Endodermal cell (in vitro differentiated cells): ENCODE results near the gene NUPR1. TPM values are rescaled to one million over a fixed set of nuclear protein-coding genes. Genes with fewer than 3 reads are reported as not detected.

Experiments
- DNase-seq: peaks from one replicate; pipeline ENCODE4 v3.0.0-alpha.2; 2017
- H3K27ac ChIP-seq: 2 replicates; pipeline ENCODE4 v1.5.1; 2013; ENCODE audit warnings: mild to moderate bottlenecking, low read depth, low read length, moderate library complexity
- H3K27me3 ChIP-seq: 2 replicates; pipeline ENCODE4 v1.6.1; 2013; ENCODE audit warnings: mild to moderate bottlenecking, low read length, moderate library complexity; ENCODE audit not compliant: insufficient read depth, control insufficient read depth, poor library complexity, severe bottlenecking
- H3K36me3 ChIP-seq: 2 replicates; pipeline ENCODE4 v1.7.0; 2013; ENCODE audit warnings: mild to moderate bottlenecking, low read length, moderate library complexity; ENCODE audit not compliant: control insufficient read depth, insufficient read depth
- H3K4me1 ChIP-seq: one replicate; pipeline ENCODE4 v1.7.0; 2013; ENCODE audit warnings: low read length; ENCODE audit not compliant: control insufficient read depth, insufficient read depth
- H3K4me3 ChIP-seq: 2 replicates; pipeline ENCODE4 v1.5.1; 2013; ENCODE audit warnings: mild to moderate bottlenecking, low read length, moderate library complexity
- H3K9ac ChIP-seq: 2 replicates; pipeline ENCODE4 v1.6.1; 2013; ENCODE audit warnings: mild to moderate bottlenecking, low read length, moderate library complexity; ENCODE audit not compliant: poor library complexity, severe bottlenecking; ENCODE audit errors: extremely low read depth
- H3K9me3 ChIP-seq: 2 replicates; pipeline ENCODE4 v1.6.1; 2013; ENCODE audit warnings: mild to moderate bottlenecking, low read length, moderate library complexity; ENCODE audit not compliant: control insufficient read depth
- H3K27ac Mint-ChIP-seq: 2 replicates; pipeline ENCODE4 v1.8.0; 2020; ENCODE audit warnings: mixed read lengths
- H3K27me3 Mint-ChIP-seq: 2 replicates; pipeline ENCODE4 v1.8.0; 2021; ENCODE audit warnings: mild to moderate bottlenecking, mixed read lengths; ENCODE audit not compliant: insufficient read depth
- H3K36me3 Mint-ChIP-seq: 2 replicates; pipeline ENCODE4 v1.8.0; 2020; ENCODE audit warnings: low read depth, mixed read lengths
- H3K4me1 Mint-ChIP-seq: 2 replicates; pipeline ENCODE4 v1.8.0; 2020; ENCODE audit warnings: mixed read lengths
- H3K4me3 Mint-ChIP-seq: 2 replicates; pipeline ENCODE4 v1.8.0; 2020; ENCODE audit warnings: mild to moderate bottlenecking, moderate library complexity, mixed read lengths
- H3K9me3 Mint-ChIP-seq: 2 replicates; pipeline ENCODE4 v1.8.0; 2020; ENCODE audit warnings: mild to moderate bottlenecking, mixed read lengths
- CTCF ChIP-seq: fragments of 200-600 bp; sonication (generic); conservative IDR thresholded peaks from 2 replicates; pipeline ENCODE4 v1.5.0; 2021; ENCODE audit warnings: antibody characterized with exemption, mild to moderate bottlenecking
- WGBS, 2 experiments: methylation state at CpG; one replicate each; pipeline versions ENCODE4 v1.1.5 to v1.1.7; 2013; ENCODE audit warnings: missing lambda C conversion rate in 2 of 2, mixed read lengths in 1 of 2; ENCODE audit not compliant: insufficient coverage in 1 of 2, insufficient read length in 1 of 2; 5-methylcytosine and 5-hydroxymethylcytosine counted together
- total RNA-seq, 2 donors: library from RNA; stranded (reverse); fragmentation: NEBNext Ultra II Directional in 1 of 2; extraction: Animal tissue kit (Norgen Biotek cat#: 25700) in 1 of 2; gene quantifications; 2 replicates in 1 of 2; 3 replicates in 1 of 2; pipeline ENCODE4 v1.2.1, GENCODE V29; 2021

The NUPR1 gene
- total RNA-seq, 2 donors from 2014 or later, result not detected

DNA sequence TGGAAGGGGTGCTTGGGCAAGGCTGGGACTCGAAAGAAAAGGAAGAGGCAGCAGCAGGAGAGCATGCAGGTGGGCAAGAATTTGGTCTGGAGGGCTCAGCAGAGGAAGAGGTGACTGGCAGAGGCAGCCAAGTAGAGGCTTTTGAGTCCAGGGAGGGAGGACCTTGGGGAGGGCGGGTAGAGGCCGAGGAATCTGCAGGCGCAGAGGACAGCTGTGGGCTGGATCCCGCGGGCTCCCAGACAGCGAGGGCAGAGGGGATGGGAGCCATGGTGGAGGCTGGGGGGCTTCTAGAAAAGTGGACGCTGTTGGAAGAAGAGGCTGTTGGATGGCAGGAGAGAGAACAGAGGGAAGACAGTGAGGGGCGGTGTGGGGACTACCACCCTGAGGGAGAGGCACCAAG is 41.4 kb downstream of the NUPR1 start:
- H3K27ac Mint-ChIP-seq, result no peak overlapping the region

DNA sequence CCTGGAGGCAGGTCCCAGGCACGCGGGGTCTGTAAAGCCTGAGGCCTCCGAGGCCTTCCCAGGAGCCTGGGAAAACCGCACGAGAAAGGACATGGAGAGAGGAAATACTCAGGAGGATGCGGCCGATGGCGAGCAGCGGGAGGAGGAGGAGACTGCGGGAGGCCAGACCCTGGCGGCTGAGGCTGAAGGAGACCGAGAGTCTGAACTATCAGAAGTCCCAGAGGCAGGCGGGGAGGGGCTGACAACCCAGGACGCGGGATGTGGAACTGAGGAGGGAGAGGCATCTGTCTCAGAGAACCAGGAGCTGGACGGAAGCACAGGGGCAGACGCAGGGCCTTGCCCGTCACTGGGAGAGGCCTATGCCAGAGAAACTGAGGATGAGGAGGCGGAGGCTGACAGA is 41.9 kb downstream of the NUPR1 start:
- Mint-ChIP-seq H3K9me3 (no peaks in the 10 kb centered on the region), H3K27me3 (peaks cover 7% of the 10 kb centered on the region), H3K4me3 (no peak overlapping the region), H3K4me1 (no peaks in the 10 kb centered on the region), H3K36me3 (no peaks in the 10 kb centered on the region), H3K27ac (no peak overlapping the region)
- no peak overlapping the region for H3K4me3 ChIP-seq
- H3K9ac ChIP-seq, result no peak overlapping the region
- no peaks in the 10 kb centered on the region for H3K4me1 ChIP-seq
- H3K36me3 ChIP-seq, result no peaks in the 10 kb centered on the region
- 89 to 90% methylated on average over 16 to 19 of the region's 19 CpGs for WGBS, 2 experiments
- TF ChIP-seq CTCF, result no peak
- no peaks in the 10 kb centered on the region for H3K9me3 ChIP-seq
- H3K27ac ChIP-seq, result no peak overlapping the region
- DNase-seq, result no peak
- no peaks in the 10 kb centered on the region for H3K27me3 ChIP-seq

More for the DNA sequence above, 41.4 kb downstream of the NUPR1 start:
- WGBS, 2 experiments, result 89 to 94% methylated on average over 7 to 9 of the region's 9 CpGs
- no peaks in the 10 kb centered on the region for H3K4me1 Mint-ChIP-seq
- Histone ChIP-seq H3K36me3 (no peaks in the 10 kb centered on the region), H3K4me1 (no peaks in the 10 kb centered on the region), H3K27me3 (no peaks in the 10 kb centered on the region), H3K4me3 (no peak overlapping the region), H3K9me3 (no peaks in the 10 kb centered on the region), H3K27ac (no peak overlapping the region), H3K9ac (no peak overlapping the region)
- no peaks in the 10 kb centered on the region for H3K36me3 Mint-ChIP-seq
- no peak for DNase-seq
- peaks cover 7% of the 10 kb centered on the region for H3K27me3 Mint-ChIP-seq
- no peak for TF ChIP-seq CTCF
- H3K9me3 Mint-ChIP-seq, result no peaks in the 10 kb centered on the region
- no peak overlapping the region for H3K4me3 Mint-ChIP-seq

DNA sequence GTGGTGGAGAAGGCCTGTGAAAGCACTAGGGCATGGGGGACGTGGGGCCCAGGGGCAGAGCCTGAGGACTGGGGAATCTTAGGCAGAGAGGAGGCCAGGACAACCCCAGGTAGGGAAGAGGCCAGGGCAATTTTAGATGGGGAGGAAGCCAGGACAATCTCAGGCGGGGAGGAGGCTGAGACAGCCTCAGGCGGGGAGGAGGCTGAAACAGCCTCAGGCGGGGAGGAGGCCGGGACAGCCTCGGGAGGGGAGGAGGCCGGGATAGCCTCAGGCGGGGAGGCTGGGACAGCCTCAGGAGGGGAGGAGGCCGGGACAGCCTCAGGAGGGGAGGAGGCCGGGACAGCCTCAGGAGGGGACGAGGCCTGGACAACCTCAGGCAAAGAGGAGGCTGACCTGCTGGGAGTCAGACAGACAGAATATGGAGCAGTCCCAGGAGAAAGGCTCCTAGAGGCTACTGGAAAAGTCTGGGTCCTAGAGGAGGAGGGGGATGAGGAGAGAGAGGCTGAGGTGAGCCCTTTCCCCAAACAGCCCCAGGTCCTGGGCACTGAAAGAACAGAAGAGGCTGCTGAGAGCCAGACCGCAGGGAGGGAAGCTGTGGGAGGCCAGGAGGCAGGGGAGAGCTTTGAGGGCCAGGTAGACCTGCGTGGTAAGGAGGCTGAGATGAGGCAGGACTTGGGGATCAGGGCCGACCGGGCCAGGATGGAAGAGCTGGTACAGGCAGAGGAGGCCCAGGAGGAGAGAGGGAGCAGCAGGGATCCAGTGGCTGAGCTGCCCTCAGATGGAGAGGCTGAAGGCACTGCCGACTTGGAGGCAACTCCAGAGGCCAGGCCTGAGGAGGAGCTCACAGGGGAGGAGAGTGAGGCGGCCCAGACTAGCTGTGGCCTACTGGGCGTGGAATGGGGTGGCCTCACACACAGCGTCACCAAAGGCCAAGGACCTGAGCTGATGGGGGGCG is 42.7 kb downstream of the NUPR1 start:
- Histone ChIP-seq H3K36me3 (no peaks in the 10 kb centered on the region), H3K9me3 (no peaks in the 10 kb centered on the region), H3K27me3 (no peaks in the 10 kb centered on the region), H3K9ac (no peak overlapping the region), H3K4me1 (no peaks in the 10 kb centered on the region), H3K4me3 (no peak overlapping the region), H3K27ac (no peak overlapping the region)
- DNase-seq, result no peak
- Mint-ChIP-seq H3K36me3 (no peaks in the 10 kb centered on the region), H3K4me1 (no peaks in the 10 kb centered on the region), H3K27ac (peak overlapping the region; percentile 46), H3K27me3 (peaks cover 7% of the 10 kb centered on the region), H3K9me3 (no peaks in the 10 kb centered on the region), H3K4me3 (no peak overlapping the region)
- no peak for TF ChIP-seq CTCF
- WGBS, 2 experiments, result 89 to 93% methylated on average over 9 to 20 of the region's 20 CpGs
